Measurements from ENCODE around the gene OR5AK2. TPM values are rescaled to one million over a fixed set of nuclear protein-coding genes. Genes with fewer than 3 reads are reported as not detected.
"Not testable (repeated sequence)": the region's sequence is repeated elsewhere in the genome, so short reads cannot be mapped to it uniquely, and the experiment has no call there.

The OR5AK2 gene
- not detected for total RNA-seq

- no peak within 1 kb of the TSS for H3K4me3 ChIP-seq
- H3K4me1 ChIP-seq: no peaks in the 10 kb centered on the region
- no peak within 1 kb of the TSS for H3K27ac ChIP-seq
- DNase-seq: no peak
- H3K27me3 ChIP-seq: no peaks in the 10 kb centered on the region
- no peaks in the 10 kb centered on the region for H3K36me3 ChIP-seq
- H3K9me3 ChIP-seq: no peaks in the 10 kb centered on the region
- TF ChIP-seq POLR2A (IDR thresholded peaks at IDR 0.05) (no peak), CTCF (IDR thresholded peaks at IDR 0.05) (no peak)
These were observed at the start of gene OR5AK2 for GRCh38 chr11:56988614-56989013. TSS of gene OR5AK2 (plus strand) at chr11:56988914. CDS start at chr11:56988914, 0 bp downstream.

DNA sequence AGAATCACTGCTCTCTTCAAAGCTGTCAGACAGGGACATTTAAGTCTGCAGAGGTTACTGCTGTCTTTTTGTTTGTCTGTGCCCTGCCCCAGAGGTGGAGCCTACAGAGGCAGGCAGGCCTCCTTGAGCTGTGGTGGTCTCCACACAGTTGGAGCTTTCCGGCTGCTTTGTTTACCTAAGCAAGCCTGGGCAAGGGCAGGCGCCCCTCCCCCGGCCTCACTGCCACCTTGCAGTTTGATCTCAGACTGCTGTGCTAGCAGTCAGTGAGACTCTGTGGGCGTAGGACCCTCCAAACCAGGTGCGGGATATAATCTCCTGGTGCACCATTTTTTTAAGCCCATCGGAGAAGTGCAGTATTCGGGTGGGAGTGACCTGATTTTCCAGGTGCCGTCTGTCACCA lies 43.2 kb upstream of the OR5AK2 start:
- H3K4me3 ChIP-seq, H3K27me3 ChIP-seq, H3K27ac ChIP-seq, H3K9me3 ChIP-seq, H3K36me3 ChIP-seq, H3K4me1 ChIP-seq, DNase-seq: not testable (repeated sequence)

- Histone ChIP-seq H3K27ac (no peak overlapping the region), H3K9me3 (no peaks in the 10 kb centered on the region), H3K4me1 (no peaks in the 10 kb centered on the region), H3K36me3 (no peaks in the 10 kb centered on the region), H3K4me3 (no peak overlapping the region), H3K27me3 (no peaks in the 10 kb centered on the region)
- DNase-seq: no peak
- TF ChIP-seq CTCF (IDR thresholded peaks at IDR 0.05): no peak
These were observed 39.7 kb upstream of the OR5AK2 start for GRCh38 chr11:56948991-56949515.

DNA sequence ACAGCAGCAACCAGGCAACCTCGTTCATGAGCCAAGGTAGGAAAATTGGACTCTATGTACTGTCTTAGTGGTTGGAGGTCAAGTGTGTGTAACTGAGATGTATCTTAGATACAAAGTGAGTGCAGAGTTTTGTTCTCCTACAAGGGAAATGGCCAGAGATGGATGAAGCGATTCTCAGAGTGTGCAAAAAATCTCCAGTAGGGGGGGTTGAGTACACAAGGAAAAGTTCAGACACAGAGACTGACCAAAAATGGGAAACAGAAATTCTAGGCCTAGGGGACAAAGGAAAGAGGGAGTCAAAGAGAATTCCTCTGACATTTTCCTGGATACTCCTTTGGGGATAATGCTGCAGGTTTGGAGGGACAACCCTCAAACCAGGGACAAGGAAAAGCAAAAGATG lies 38.2 kb upstream of the OR5AK2 start:
- Histone ChIP-seq H3K27ac (no peak overlapping the region), H3K27me3 (no peaks in the 10 kb centered on the region), H3K4me3 (no peak overlapping the region), H3K9me3 (no peaks in the 10 kb centered on the region), H3K4me1 (no peaks in the 10 kb centered on the region), H3K36me3 (no peaks in the 10 kb centered on the region)
- DNase-seq: no peak
- TF ChIP-seq POLR2A (IDR thresholded peaks at IDR 0.05) (no peak), CTCF (IDR thresholded peaks at IDR 0.05) (no peak)

- not testable (repeated sequence) for H3K4me1 ChIP-seq, H3K36me3 ChIP-seq, DNase-seq, H3K27me3 ChIP-seq, H3K4me3 ChIP-seq, H3K27ac ChIP-seq, H3K9me3 ChIP-seq
These were observed 34.8 kb upstream of the OR5AK2 start for GRCh38 chr11:56953907-56954306.

DNA sequence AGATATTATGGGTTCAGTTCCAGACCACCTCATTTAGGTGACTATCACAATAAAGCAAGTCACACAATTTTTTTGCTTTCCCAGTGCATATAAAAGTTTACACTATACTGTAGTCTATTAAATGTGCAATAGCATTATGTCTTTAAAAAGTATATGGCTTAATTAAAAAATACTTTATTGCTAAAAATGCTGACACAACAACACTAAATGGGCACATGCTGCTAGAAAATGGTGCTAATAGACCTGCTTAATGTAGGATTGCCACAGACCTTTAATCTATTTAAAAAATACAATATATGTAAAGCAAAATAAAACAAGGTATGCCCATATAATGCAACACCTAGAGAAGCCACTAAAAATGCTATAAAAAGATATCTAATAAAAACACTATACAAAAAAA lies 27.1 kb upstream of the OR5AK2 start:
- no peak for TF ChIP-seq POLR2A (IDR thresholded peaks at IDR 0.05)
- no peak for TF ChIP-seq CTCF (IDR thresholded peaks at IDR 0.05)
- H3K36me3 ChIP-seq: no peaks in the 10 kb centered on the region
- H3K9me3 ChIP-seq: no peaks in the 10 kb centered on the region
- DNase-seq: no peak
- no peak overlapping the region for H3K4me3 ChIP-seq
- no peaks in the 10 kb centered on the region for H3K4me1 ChIP-seq
- no peaks in the 10 kb centered on the region for H3K27me3 ChIP-seq
- no peak overlapping the region for H3K27ac ChIP-seq

GRCh38 chr11:56967726-56968125 lies 21.0 kb upstream of the OR5AK2 start:
- TF ChIP-seq POLR2A (IDR thresholded peaks at IDR 0.05) (no peak), CTCF (IDR thresholded peaks at IDR 0.05) (no peak)
- no peak for DNase-seq
- Histone ChIP-seq H3K9me3 (no peaks in the 10 kb centered on the region), H3K27me3 (no peaks in the 10 kb centered on the region), H3K4me3 (no peak overlapping the region), H3K4me1 (no peaks in the 10 kb centered on the region), H3K36me3 (no peaks in the 10 kb centered on the region), H3K27ac (no peak overlapping the region)

Measured in Peyer's patch (tissue), 4 donors.